Progenitor cell of endocrine pancreas (in vitro differentiated cells): ENCODE measurements around the gene HEXD. TPM values are rescaled to one million over a fixed set of nuclear protein-coding genes. Genes with fewer than 3 reads are reported as not detected.

Experiments
- DNase-seq: peaks from one replicate; pipeline ENCODE4 v3.0.0; 2021; ENCODE audit warnings: low spot score; ENCODE audit not compliant: unreplicated experiment
- H3K27ac Mint-ChIP-seq: 2 replicates; pipeline ENCODE4 v1.8.0; 2021; ENCODE audit warnings: mild to moderate bottlenecking, moderate library complexity, mixed read lengths
- H3K27me3 Mint-ChIP-seq: 2 replicates; pipeline ENCODE4 v1.8.0; 2021; ENCODE audit warnings: mixed read lengths
- H3K36me3 Mint-ChIP-seq: 2 replicates; pipeline ENCODE4 v1.8.0; 2022; ENCODE audit warnings: mixed read lengths; ENCODE audit not compliant: insufficient read depth
- H3K4me1 Mint-ChIP-seq: 2 replicates; pipeline ENCODE4 v1.8.0; 2021; ENCODE audit warnings: low read depth, mixed read lengths
- H3K4me3 Mint-ChIP-seq: 2 replicates; pipeline ENCODE4 v1.8.0; 2021; ENCODE audit warnings: low read depth, mild to moderate bottlenecking, moderate library complexity, mixed read lengths
- H3K9me3 Mint-ChIP-seq: 2 replicates; pipeline ENCODE4 v1.8.0; 2021; ENCODE audit warnings: low read depth, mixed read lengths
- total RNA-seq: library from RNA; stranded (reverse); gene quantifications from 2 replicates; pipeline ENCODE4 v1.2.1, GENCODE V29; 2021
- TF ChIP-seq, protein P1 (sequence below): fragments of 200-600 bp; sonication (generic); IDR thresholded peaks from one replicate; pipeline ENCODE4 v1.5.0; 2021; ENCODE audit warnings: antibody characterized with exemption, mild to moderate bottlenecking; ENCODE audit not compliant: unreplicated experiment

Gene HEXD
- total RNA-seq, 1 donor from 2014 or later, result 86.4 TPM

DNA sequence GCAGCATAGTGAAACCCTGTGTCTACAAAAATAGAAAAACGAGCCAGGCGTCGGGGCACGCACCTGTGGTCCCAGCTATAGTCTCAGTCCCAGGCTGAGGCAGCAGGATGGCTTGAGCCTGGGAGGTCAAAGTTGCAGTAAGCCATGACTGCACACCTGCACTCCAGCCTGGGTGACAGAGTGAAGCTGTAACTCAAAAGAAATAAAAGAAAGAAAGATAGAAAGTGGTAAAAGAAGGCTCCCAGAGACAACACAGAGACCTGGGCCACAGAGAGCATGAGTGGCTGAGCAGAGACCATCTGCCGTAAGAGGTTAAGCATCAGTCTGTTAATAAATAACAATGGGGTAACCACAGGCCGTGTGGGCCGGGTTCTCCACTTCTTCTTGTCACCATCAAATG is 15.3 kb upstream of the HEXD start:
- H3K27ac Mint-ChIP-seq, result no peak overlapping the region
- H3K4me3 Mint-ChIP-seq, result no peak overlapping the region
- H3K27me3 Mint-ChIP-seq, result no peaks in the 10 kb centered on the region
- H3K4me1 Mint-ChIP-seq, result no peaks in the 10 kb centered on the region
- TF ChIP-seq, protein P1, sequence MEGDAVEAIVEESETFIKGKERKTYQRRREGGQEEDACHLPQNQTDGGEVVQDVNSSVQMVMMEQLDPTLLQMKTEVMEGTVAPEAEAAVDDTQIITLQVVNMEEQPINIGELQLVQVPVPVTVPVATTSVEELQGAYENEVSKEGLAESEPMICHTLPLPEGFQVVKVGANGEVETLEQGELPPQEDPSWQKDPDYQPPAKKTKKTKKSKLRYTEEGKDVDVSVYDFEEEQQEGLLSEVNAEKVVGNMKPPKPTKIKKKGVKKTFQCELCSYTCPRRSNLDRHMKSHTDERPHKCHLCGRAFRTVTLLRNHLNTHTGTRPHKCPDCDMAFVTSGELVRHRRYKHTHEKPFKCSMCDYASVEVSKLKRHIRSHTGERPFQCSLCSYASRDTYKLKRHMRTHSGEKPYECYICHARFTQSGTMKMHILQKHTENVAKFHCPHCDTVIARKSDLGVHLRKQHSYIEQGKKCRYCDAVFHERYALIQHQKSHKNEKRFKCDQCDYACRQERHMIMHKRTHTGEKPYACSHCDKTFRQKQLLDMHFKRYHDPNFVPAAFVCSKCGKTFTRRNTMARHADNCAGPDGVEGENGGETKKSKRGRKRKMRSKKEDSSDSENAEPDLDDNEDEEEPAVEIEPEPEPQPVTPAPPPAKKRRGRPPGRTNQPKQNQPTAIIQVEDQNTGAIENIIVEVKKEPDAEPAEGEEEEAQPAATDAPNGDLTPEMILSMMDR, result no peak
- peaks cover 17% of the 10 kb centered on the region for H3K36me3 Mint-ChIP-seq
- no peaks in the 10 kb centered on the region for H3K9me3 Mint-ChIP-seq
- no peak for DNase-seq

DNA sequence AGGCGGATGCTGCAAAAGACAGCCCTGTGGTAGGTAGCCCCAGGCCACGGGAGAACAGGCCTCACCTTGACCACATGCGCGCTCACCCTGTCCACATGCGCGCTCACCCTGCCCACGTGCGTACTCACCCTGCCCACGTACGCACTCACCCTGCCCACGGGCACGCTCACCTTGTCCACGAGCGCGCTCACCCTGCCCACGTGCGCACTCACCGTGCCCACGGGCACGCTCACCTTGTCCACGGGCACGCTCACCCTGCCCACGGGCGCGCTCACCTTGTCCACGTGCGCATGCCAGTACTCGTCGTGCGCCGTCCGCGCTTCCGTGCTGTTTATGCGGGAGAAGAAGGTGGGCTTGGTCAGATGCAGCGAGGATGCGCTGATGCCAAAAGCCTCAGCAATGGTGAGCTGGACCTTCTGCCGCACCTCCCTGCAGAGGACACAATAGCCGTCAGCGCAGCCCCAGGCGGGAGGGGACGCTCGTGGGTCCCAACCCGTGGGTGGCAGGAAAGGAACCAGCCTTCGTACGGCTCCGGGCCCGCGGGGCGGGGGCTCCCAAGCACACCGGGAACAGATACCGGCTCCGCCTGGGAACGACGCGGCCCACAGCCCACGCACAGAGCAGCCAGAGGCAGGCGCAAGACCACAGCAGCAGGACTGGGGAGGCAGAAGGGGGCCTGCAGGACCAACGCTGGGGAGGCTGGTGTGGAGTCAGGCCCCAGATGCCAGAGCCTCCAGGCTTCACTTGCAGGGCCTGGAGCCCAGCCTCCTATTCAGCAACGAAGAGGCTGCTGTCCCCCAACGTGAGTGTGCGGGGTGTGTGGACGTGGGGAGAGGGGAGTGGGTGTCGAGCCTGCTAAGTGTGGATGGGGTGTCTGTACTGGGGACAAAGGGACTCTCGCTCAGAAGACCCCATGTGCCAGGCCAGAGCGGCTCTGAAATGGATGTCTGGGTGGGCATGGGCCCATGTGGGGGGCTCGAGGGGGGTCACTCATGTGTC is 14.2 kb upstream of the HEXD start:
- H3K9me3 Mint-ChIP-seq, result no peaks in the 10 kb centered on the region
- H3K36me3 Mint-ChIP-seq, result peaks cover 18% of the 10 kb centered on the region

DNA sequence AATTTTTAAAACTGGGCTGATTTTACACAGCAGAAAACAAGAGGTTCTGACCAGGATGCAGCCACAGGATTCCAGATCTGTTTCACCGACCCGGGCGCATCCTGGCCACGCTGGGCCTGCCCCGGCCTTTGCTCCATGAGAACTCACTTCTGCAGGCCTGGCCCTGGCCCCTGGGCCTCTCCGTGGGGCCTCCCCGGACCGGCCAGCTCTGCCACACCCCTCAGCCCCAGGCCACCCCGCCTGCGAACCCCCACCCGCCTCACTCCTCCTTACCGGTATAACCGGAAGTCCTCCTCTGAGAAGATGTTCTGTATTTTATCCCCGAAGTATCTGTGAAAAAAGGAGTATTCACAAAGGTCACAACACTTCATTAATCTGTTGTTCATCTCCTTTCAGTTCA is 13.1 kb upstream of the HEXD start:
- no peaks in the 10 kb centered on the region for H3K9me3 Mint-ChIP-seq
- no peak for DNase-seq
- peaks cover 20% of the 10 kb centered on the region for H3K36me3 Mint-ChIP-seq
- no peak overlapping the region for H3K4me3 Mint-ChIP-seq
- no peak overlapping the region for H3K27ac Mint-ChIP-seq
- no peaks in the 10 kb centered on the region for H3K4me1 Mint-ChIP-seq
- no peaks in the 10 kb centered on the region for H3K27me3 Mint-ChIP-seq
- TF ChIP-seq, protein P1, result no peak

More for the DNA sequence above, 14.2 kb upstream of the HEXD start:
- Mint-ChIP-seq H3K27ac (no peak overlapping the region), H3K27me3 (no peaks in the 10 kb centered on the region), H3K4me3 (no peak overlapping the region), H3K4me1 (no peaks in the 10 kb centered on the region)
- DNase-seq, result no peak
- TF ChIP-seq, protein P1, result no peak

DNA sequence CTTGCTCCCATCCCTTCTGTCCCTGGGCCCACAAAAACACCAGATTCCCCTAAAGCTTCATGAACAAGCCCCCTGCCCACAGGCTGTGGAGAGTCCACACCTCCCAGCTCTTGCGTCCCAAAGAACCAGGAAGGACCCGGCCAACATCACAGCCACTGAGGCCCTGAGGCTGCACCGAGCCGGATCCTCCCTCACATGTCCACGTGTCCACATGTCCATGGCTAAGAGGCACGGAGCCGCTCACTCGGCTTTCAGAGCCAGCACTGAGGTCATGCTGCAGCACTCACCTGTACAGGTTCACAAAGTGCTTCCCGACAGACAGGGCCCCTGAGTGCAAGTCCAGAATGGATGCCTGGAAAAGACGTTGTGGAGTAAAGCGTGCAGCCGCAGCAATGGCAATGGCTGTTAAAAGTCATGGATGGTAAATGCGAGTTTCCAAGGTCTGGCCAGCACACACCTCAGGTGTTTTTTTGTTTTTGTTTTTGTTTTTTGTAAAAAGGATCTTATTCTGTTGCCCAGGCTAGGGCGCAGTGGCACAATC is 11.9 kb upstream of the HEXD start:
- Mint-ChIP-seq H3K4me3 (no peak overlapping the region), H3K27ac (no peak overlapping the region), H3K4me1 (no peaks in the 10 kb centered on the region), H3K9me3 (no peaks in the 10 kb centered on the region), H3K36me3 (peaks cover 16% of the 10 kb centered on the region), H3K27me3 (no peaks in the 10 kb centered on the region)
- no peak for DNase-seq
- TF ChIP-seq, protein P1, result no peak

DNA sequence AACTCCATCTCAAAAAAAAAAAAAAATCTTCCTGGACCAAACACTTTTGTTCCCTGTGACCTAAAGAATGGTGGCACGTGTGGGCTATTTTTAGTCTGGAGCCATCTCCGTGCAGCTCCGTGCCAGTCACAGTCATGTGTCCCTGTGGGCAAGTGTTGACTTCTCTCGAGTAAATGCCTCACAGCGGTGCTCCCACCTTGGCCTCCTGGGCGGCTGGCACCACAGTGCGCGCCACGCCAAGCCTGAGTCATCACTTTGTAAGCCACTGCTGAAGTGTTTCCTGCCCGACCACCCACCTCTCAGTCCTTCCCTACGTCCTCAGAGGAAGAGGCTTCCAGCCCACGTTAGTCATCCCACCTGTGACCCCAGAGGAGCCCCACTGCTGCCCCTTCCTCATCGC is 10.9 kb upstream of the HEXD start:
- Mint-ChIP-seq H3K27me3 (no peaks in the 10 kb centered on the region), H3K9me3 (no peaks in the 10 kb centered on the region), H3K27ac (no peak overlapping the region), H3K4me3 (no peak overlapping the region), H3K36me3 (peaks cover 14% of the 10 kb centered on the region), H3K4me1 (no peaks in the 10 kb centered on the region)
- TF ChIP-seq, protein P1, result no peak
- no peak for DNase-seq
